GM19455 (cell line): ENCODE measurements around the gene PAK4.
"Not testable (repeated sequence)": the region's sequence is repeated elsewhere in the genome, so short reads cannot be mapped to it uniquely, and the experiment has no call there.

Experiments used
- ATAC-seq: cut with Tn5 transposase; IDR thresholded peaks from one replicate; pipeline ENCODE4 v1.9.1; 2021; ENCODE audit not compliant: unreplicated experiment

The PAK4 gene

DNA sequence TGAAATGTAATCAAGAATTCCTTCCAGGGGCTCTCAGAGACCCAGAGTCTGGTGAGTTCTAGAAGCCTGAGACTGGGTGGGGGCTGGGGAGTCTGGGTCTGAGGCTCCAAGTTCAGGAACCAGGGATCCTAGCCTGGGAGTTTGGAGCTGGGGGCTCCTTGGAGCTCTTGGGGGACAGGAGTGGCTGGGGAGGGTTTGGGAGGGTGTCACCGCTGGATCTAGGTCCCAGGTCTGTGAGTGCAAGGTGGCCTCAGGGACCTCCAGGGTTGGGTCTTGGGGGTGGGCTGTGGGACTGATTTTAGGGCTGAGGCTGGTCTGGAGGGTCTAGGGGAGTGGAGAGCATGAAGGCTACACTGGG is 77.4 kb downstream of the PAK4 start:
- no peak for ATAC-seq

DNA sequence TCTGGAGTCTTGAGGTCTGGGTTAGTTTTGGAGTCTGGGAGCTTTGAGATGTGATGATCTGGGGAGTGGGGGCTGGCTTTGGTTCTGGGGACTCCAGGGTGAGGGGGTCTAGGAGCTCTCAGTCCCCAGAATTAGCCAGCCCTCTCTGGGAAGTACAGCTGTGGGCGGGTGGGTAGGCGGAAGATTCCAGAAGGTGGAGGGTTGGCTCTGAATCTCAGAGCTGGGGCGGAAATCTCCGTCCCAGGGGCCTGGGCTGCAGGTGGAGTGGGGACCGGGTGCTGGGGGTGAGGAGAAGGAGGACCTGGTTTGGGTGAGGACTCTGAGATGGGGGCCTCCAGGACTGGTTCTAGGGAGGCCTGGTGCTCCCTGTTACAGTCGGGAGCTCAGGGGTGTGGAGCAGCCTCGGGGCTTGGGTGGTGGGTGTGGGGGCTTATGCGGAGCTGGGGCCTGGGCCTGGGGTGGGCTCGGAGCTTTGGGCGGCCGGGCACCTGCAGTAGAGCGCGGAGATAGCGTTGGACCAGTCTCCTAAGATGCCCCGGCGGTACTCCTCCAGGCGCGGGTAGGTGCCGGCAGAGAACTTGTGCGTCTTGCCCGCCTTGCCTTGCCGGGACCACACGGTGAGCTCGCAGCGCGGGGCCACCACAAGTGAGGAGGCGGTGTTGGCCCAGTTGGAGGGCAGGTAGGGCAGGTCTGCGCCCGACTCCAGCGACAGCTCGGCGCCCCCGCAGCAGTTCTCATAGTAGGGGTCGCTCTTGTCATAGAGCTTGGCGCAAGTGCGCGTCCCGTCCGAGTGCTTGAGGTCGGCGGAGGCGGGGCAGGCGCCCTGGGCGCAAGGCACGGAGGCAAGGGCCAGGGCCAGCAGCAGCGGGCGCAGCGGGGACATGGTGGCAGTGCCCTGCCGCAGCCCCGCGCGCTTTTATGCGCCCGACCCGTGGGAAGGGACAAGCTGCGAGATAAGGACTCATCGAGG is 78.1 kb downstream of the PAK4 start, which contains the start of gene SYCN:
SYCN (minus strand) TSS at position 892 of the 970 bp plus-strand sequence; CDS start at position 883, 9 bp downstream.
- ATAC-seq: no peak

DNA sequence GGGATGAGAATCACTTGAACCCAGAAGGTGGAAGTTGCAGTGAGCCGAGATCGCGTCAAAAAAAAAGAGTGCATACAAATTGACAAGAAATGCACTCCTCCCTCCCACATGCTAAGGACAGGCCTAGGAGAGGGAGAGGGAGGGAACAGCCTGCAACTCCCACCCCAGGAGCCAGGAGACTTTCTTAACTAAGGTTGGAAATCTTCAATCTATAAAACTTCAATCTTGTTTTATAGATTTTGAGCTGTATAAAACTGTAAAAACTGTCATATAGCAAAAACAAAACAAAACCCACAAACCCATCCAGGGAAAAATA is 79.8 kb downstream of the PAK4 start:
- no peak for ATAC-seq

DNA sequence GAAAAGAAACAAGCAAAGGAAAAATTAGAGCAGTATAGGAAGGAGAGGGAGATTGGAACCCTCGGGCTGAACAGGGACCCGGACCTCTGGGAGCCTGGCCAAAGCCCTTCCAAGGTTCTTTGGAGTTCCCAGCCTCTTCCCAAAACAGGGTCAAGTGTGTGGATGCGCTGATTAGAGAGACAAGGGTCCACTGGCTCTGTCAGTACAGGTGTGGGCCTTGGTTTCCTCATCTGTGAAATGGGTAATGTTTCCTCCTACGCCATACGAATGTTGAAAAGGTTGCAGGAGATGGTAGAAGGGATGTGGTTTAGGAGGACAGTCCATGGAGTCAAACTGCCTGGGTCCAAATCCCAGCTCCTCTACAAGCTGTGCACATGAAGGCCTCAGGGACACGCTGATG is 80.5 kb downstream of the PAK4 start:
- ATAC-seq: no peak

DNA sequence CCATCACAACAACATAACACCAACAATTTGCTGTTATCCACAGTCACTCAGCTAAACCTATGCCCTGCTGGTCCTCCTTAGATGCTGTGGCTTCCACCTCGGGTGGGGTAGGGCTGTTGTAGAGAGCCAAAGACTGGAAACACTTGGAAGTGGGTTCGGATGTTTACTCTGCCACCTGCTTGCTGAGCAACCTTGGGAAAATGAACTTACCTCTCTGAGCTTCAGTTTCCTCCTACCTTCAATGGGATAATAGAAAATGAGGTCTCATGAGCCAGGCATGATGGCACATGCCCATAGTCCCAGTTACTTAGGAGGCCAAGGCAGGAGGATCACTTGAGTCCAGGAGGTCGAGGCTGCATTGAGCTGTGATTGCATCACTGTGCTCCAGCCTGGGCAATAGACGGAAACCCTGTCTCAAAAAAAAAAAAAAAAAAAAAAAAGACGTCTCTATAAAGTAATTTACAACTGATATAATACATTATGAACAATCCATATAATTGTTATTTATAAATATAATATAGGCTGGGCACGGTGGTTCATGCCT is 81.8 kb downstream of the PAK4 start:
- no peak for ATAC-seq

DNA sequence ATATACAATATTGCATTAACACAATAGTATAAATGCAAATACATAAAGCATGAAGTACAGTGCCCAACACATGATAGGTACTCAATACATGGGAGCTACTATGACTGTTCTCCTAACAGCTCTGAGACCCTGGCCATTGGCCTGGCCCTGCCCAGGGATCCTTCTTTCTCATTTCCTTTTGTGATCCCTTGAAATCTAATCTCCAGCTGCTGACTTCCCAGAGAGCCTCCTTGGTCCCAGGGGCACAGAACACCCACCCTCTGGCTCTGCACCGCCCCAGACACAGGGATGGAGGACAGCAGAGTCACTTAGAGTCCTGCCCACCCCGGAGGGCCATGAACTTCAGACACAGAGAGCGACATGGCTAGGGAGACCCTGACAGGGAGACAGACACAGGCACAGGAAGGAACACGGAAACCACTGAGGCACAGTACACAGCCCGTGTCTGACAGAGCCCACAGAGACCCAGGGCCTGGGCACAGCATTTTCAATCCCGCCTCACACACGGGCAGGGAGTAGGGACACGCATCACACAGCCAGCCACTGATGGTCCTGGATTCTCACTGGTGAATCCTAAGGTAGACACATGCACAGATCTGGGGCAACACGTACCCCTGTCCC is 82.7 kb downstream of the PAK4 start:
- ATAC-seq: no peak

DNA sequence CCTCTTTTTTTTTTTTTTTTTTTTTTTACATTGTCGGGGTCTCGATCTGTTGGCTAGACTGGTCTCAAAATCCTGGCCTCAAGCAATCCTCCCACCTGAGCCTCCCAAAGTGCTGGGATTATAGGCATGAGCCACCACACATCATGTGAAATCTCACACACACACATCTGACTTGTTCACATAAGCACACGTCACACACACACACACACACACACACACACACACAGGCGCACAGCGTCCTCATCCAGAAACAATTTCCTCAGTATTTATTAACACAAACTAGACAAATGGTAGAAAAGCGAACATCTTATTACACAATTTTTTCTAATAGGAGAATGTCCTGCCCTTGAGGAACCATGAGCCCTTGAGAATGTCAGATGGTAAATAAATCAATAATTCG is 83.6 kb downstream of the PAK4 start:
- no peak for ATAC-seq

DNA sequence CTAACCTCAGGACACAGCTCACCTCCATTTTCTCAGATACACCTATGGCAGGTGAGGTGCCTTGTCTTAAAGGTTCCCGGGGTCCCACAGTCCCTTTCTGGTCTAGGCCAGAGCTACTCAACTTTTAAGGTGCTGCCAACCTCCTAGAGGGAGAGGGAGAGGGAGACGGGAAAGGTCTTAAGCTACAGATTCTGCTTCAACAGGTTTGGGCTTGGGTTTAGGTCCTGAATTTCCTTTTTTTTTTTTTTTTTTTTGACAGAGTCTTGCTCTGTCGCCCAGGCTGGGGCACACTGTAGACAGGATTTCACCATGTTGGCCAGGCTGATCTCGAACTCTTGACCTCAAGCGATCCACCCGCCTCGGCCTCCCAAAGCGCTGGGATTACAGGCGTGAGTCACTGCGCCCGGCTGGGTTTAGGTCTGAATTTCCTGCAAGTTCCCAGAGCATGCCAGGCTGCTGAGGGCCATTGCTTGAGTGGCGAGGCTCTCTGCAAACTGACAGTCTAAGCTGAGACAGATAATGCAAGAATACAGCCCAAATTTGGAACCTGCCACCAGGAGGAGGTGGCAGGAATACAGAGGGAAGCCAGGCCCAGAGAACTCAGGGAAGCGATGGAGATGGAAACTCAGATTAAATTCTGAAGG is 86.3 kb downstream of the PAK4 start:
- no peak for ATAC-seq

DNA sequence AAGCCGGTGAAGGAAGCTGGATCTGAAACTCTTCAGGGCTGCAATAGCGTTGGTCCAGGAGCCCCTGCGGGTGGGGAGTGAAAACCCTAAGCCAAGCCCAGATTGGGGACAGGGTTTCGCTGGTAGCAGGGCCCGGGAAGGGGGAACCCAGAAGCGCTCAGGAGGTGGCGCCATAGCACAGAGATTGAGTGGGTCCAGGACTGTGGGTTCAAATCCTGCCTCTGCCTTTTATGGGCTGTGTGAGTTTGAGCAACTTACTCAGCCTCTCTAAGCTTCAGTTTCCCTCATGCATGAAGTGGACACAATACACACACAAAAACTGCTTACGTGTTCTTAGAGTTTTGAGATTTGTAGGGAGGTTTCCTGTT is 86.8 kb downstream of the PAK4 start:
- ATAC-seq: no peak

DNA sequence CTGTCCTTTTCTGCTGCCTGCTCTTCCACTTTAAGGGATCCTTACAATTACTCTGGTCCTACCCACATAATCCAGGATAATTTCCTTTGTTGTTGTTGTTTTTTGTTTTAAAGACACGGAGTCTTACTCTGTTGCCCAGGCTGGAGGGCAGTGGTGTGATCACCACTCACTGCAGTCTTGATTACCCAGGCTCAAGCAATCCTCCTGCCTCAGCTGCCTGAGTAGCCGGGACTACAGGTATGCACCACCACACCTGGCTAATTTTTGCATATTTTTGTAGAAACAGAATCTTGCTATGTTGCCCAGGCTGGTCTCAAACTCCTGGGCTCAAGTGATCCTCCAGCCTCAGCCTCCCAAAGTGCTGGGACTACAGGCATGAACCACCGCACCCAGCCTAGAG is 89.7 kb downstream of the PAK4 start:
- ATAC-seq: not testable (repeated sequence)

DNA sequence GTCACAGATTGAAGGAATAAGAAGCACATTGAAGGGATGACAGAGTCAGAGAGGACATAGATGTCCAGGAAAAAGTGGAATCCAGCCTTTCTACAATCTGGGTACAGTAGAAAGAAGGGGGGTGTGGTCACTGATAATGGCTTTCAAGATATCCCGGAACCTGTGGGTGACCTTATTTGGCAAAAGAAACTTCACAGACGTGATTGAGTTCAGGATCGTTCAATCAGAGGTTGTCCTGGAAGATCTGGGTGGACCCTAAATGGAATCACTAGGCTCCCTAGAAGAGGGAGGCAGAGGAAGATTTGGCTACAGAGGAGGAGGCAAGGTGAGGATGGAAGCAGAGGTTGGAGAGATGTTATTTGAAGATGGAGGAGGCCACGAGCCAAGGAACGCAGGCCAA is 91.5 kb downstream of the PAK4 start:
- no peak for ATAC-seq

DNA sequence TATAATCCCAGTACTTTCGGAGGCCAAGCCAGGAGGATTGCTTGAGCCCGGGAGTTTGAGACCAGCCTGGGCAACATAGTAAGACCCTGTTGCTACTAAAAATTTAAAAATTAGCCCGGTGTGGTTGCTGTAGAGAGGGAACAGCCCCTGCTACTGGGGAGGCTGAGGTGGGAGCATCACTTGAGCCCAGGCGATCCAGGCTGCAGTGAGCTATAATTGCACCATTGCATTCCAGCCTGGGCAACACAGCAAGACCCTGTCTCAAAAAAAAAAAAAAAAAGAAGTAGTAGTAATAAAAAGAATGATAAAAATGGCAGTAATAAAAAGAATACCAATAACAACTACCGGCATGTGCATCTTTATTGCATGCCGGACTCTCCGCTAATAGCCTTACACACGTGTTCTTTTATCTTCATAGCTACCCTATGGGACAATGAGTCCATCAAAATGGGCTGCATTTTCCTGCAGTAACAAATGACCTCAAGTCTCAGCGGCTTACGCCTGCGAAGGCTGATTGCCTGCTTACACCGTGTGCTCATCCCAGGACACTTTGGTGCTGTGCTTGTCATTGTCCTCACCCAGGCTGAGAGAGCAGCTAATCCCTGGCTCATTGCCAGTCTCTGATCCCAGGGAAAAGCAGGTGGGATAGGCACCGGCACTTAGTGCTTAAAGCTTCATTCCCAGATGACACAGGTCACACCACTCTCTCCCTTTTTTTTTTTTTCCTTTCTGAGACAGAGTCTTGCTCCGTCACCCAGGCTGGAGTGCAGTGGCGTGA is 92.8 kb downstream of the PAK4 start:
- ATAC-seq: no peak

DNA sequence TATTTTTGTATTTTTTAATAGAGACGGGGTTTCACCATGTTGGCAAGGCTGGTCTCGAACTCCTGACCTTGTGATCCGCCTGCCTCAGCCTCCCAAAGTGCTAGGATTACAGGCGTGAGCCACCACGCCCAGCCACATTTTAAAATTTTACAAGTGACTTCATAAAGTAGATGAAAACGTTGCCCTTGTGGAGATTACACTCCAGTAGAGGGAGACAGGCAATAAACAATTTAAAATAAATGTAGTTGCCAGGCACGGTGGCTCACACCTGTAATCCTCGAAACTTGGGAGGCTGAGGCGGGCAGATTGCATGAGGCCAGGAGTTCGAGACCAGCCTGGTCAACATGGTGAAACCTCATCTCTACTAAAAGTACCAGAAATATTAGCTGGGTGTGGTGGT is 93.5 kb downstream of the PAK4 start:
- ATAC-seq: not testable (repeated sequence)

DNA sequence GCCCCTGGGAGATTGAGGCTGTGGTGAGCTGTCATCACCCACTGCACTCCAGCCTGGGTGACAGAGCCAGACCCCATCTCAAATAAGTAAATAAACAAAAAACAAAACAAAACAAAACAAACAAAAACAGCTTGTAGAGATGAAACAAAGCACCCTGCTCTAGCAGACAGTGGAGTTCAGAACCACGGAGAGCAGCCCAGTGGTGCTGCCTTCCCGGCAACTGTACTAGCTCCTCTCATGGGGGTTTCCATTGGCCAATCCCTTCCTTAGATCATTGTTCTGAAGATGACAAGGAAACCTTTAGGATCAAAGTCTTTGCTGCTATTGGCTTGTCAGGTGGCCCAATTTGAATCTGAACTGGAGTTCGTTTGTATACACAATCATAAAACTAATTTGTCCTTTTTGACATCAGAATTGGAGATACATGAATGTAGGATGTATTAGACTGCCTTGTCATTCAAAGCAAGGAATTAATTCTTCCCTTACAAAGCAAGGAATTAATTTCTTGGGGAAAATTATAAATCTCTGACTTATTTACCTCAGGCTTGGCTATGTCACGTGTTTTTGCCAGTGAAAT is 98.2 kb downstream of the PAK4 start:
- ATAC-seq: no peak

DNA sequence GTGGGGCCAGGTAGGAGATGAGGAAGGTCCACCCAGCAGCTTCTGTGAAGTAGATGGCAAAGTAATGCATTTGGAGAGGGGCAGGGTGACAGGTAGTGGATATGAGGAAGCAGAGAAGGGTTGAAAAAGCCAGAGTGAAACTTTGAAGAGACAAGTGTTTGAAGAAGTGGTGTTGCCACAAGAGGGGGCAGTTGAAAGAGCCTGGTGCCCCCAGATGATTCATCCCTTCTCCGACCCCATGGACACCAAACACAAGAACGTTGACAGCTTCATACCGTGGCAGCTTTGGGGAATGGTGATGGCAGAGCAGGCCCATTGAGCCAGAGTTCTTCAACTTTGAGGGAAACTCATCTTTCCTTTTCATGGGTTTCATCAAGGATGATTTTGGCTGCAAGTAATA is 99.3 kb downstream of the PAK4 start:
- no peak for ATAC-seq
